Measurements from ENCODE around the gene ATF6. TPM values are rescaled to one million over a fixed set of nuclear protein-coding genes. Genes with fewer than 3 reads are reported as not detected.

The ATF6 gene
- total and polyA plus RNA-seq, 2 of the 8 experiments (the other 6 are each of a cell fraction or from before 2014, with no cell fraction given): 4.6 to 10.0 TPM

GRCh38 chr1:161834967-161835550 lies 68.9 kb downstream of the ATF6 start:
- Histone ChIP-seq H3K14ac (ENCODE audit: insufficient read length) (no peak overlapping the region), H2BK120ac (replicated peaks; ENCODE audit: low read depth, low read length) (no peak overlapping the region), H4K8ac (ENCODE audit: extremely low read depth, insufficient read depth, low read length) (no peak overlapping the region), H3K27ac (ENCODE audit: low read depth, low read length) (no peak overlapping the region), H3K4me3 (ENCODE audit: extremely low read depth in 1 of 4, insufficient read depth in 2 of 4, low read depth in 3 of 4, low read length in 4 of 4) (no peak overlapping the region), H2BK20ac (ENCODE audit: low read length) (no peak overlapping the region), H2BK15ac (ENCODE audit: low read length) (no peak overlapping the region), H2AFZ (ENCODE audit: low read length) (no peak overlapping the region), H4K20me1 (replicated peaks in 1 of 2; ENCODE audit: control insufficient read depth in 1 of 2, insufficient read depth in 2 of 2, low read length in 2 of 2) (no peaks in the 10 kb centered on the region), H3K4me2 (ENCODE audit: insufficient read depth in 1 of 2, low read depth in 2 of 2, low read length in 2 of 2) (no peak overlapping the region), H2BK12ac (ENCODE audit: low read depth, low read length) (no peak overlapping the region), H3K27me3 (replicated peaks in 1 of 4; ENCODE audit: control insufficient read depth in 3 of 4, extremely low read depth in 1 of 4, insufficient read depth in 3 of 4, low read length in 3 of 4) (no peaks in the 10 kb centered on the region), H3K79me1 (ENCODE audit: low read depth, low read length) (no peaks in the 10 kb centered on the region), H3K36me3 (ENCODE audit: control insufficient read depth in 2 of 4, insufficient read depth in 4 of 4, low read length in 3 of 4) (0 out of 8 replicates have a peak, but pooled peaks cover 0 to 3% (median 0%) of the 10 kb centered on the region in 4 experiments), H3K23me2 (ENCODE audit: low read depth, low read length) (no peaks in the 10 kb centered on the region), H2BK5ac (ENCODE audit: low read depth, low read length) (no peak overlapping the region), H3K79me2 (ENCODE audit: control insufficient read depth in 1 of 2, insufficient read depth in 2 of 2, low read length in 2 of 2) (no peaks in the 10 kb centered on the region), H4K91ac (replicated peaks; ENCODE audit: insufficient read length, low read length) (no peak overlapping the region), H3K56ac (replicated peaks; ENCODE audit: insufficient read length, low read depth, low read length) (no peak overlapping the region), H3K23ac (ENCODE audit: insufficient read length) (no peak overlapping the region), H2AK5ac (ENCODE audit: low read depth, low read length) (no peak overlapping the region), H3K4ac (replicated peaks; ENCODE audit: insufficient read length, low read depth, low read length) (no peak overlapping the region), H3K9me3 (ENCODE audit: insufficient read depth in 2 of 2, low read depth in 1 of 2, low read length in 1 of 2) (peaks cover 0 to 9% of the 10 kb centered on the region in 2 experiments; a peak in 1 of 4 replicates), H3K9ac (replicated peaks in 1 of 4; ENCODE audit: extremely low read depth in 1 of 4, low read depth in 3 of 4, low read length in 3 of 4) (no peak overlapping the region), H4K5ac (ENCODE audit: insufficient read length, low read depth, low read length) (no peak overlapping the region), H3K4me1 (replicated peaks in 1 of 4; ENCODE audit: control insufficient read depth in 3 of 4, insufficient read depth in 4 of 4, low read length in 3 of 4) (no peaks in the 10 kb centered on the region), H3K18ac (ENCODE audit: extremely low read depth, low read length) (no peak overlapping the region)
- FAIRE-seq: no peak
- WGBS, 2 experiments (ENCODE audit: extremely low coverage in 1 of 2, insufficient coverage in 1 of 2, insufficient read length in 1 of 2, insufficient replicate concordance in 2 of 2, low coverage in 1 of 2, low lambda C conversion rate in 2 of 2, missing lambda C conversion rate in 1 of 2): 91% methylated on average over 2 of the region's 2 CpGs; no CpG with 5 or more reads in 1 of the 2 experiments
- POLR2A ChIA-PET (ENCODE audit: partially characterized antibody): no interaction called here
- DNase-seq (ENCODE audit: low read depth in 1 of 2, low spot score in 2 of 2): no peak
- CTCF ChIA-PET (ENCODE audit: partially characterized antibody): no interaction called here
- TF ChIP-seq POLR2A (IDR thresholded peaks at IDR 0.05; ENCODE audit: control extremely low read depth in 1 of 2, low read depth in 2 of 2, low read length in 2 of 2) (no peak), JUN (IDR thresholded peaks at IDR 0.05; ENCODE audit: low read depth, low read length) (no peak)

All from H1 (cell line).